HL-60 (cell line): ENCODE data around the gene SLC22A1.

ENCODE experiments used
- DNase-seq, 2 experiments: peaks; one replicate each; pipeline ENCODE4 v3.0.0-alpha.2; 2010 to 2020; ENCODE audit warnings: low read depth in 1 of 2, low spot score in 1 of 2
- H3K27ac ChIP-seq: fragments of 250-450 bp; sonication (Bioruptor Pico); replicated peaks from 2 replicates; pipeline ENCODE4 v1.5.1; 2020; ENCODE audit warnings: mild to moderate bottlenecking, moderate library complexity
- H3K27me3 ChIP-seq: fragments of 250-450 bp; sonication (Bioruptor Pico); 2 replicates; pipeline ENCODE4 v1.5.1; 2021; ENCODE audit warnings: mild to moderate bottlenecking, moderate library complexity; ENCODE audit not compliant: insufficient read depth, poor library complexity, severe bottlenecking
- H3K4me3 ChIP-seq: replicated peaks from 2 replicates; pipeline ENCODE4 v1.5.1; 2011; ENCODE audit warnings: mild to moderate bottlenecking, control low read depth, low read length; ENCODE audit not compliant: insufficient read depth
- GABPA ChIP-seq: IDR thresholded peaks from 2 replicates; pipeline ENCODE4 v1.6.1; 2012; ENCODE audit warnings: low read depth
- POLR2AphosphoS5 ChIP-seq: IDR thresholded peaks from 2 replicates; pipeline ENCODE4 v1.6.1; 2012; ENCODE audit warnings: low read depth
- SPI1 ChIP-seq: IDR thresholded peaks from 2 replicates; pipeline ENCODE4 v1.6.1; 2012; ENCODE audit warnings: low read depth, mild to moderate bottlenecking, borderline replicate concordance
- TF ChIP-seq, protein P1 (sequence below): IDR thresholded peaks from one replicate; pipeline ENCODE4 v1.5.1; 2011; ENCODE audit warnings: low read length, control low read depth, inconsistent platforms; ENCODE audit not compliant: insufficient read depth
- TF ChIP-seq, protein P2 (sequence below): IDR thresholded peaks from 2 replicates; pipeline ENCODE4 v1.6.1; 2012; ENCODE audit warnings: low read depth; ENCODE audit not compliant: insufficient replicate concordance

Gene SLC22A1

DNA sequence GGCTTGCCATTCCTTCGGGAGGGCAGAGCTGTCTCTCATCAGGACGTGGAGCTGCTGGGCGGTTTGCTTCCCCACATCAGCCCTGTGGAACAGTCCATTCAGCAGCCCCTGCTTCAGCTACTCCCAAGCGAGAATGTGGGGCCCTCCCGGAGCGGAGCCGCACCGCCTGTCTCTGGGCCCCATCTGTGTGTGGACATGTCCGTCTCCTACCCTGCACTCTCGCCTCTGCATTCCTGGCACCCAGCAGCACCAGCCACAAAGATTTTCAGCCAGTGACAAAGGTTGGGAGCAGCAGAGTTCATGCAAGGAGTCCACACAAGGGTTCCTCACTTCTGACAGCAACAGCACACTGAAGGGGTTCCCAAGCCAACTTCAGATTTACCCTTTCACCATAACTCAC, 29.0 kb upstream of the SLC22A1 start:
- no peak overlapping the region for H3K4me3 ChIP-seq

DNA sequence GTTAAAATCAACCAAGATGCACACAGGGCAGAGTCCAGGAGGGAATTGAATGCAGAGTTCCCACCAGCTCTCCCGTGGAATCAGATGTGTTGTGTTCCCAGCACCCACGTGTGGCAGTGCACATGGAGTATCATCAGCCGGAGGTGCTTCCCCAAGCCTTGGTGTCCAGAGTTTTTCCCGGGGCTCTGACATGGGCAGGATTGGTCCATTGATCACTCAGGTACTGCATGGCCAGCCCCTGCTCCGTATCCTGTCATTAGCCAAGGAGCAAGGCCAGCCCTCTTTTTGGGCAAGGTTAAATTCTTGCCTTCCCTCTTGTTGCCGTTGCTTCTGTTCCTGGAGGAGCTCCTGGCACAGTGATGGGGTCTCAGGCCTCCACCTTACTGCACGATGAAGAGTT, 28.6 kb upstream of the SLC22A1 start:
- Histone ChIP-seq H3K27me3 (no peaks in the 10 kb centered on the region), H3K27ac (no peak overlapping the region), H3K4me3 (no peak overlapping the region)
- TF ChIP-seq, protein P1, sequence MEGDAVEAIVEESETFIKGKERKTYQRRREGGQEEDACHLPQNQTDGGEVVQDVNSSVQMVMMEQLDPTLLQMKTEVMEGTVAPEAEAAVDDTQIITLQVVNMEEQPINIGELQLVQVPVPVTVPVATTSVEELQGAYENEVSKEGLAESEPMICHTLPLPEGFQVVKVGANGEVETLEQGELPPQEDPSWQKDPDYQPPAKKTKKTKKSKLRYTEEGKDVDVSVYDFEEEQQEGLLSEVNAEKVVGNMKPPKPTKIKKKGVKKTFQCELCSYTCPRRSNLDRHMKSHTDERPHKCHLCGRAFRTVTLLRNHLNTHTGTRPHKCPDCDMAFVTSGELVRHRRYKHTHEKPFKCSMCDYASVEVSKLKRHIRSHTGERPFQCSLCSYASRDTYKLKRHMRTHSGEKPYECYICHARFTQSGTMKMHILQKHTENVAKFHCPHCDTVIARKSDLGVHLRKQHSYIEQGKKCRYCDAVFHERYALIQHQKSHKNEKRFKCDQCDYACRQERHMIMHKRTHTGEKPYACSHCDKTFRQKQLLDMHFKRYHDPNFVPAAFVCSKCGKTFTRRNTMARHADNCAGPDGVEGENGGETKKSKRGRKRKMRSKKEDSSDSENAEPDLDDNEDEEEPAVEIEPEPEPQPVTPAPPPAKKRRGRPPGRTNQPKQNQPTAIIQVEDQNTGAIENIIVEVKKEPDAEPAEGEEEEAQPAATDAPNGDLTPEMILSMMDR: no peak
- TF ChIP-seq POLR2AphosphoS5: no peak
- no peak for TF ChIP-seq SPI1
- TF ChIP-seq, protein P2, sequence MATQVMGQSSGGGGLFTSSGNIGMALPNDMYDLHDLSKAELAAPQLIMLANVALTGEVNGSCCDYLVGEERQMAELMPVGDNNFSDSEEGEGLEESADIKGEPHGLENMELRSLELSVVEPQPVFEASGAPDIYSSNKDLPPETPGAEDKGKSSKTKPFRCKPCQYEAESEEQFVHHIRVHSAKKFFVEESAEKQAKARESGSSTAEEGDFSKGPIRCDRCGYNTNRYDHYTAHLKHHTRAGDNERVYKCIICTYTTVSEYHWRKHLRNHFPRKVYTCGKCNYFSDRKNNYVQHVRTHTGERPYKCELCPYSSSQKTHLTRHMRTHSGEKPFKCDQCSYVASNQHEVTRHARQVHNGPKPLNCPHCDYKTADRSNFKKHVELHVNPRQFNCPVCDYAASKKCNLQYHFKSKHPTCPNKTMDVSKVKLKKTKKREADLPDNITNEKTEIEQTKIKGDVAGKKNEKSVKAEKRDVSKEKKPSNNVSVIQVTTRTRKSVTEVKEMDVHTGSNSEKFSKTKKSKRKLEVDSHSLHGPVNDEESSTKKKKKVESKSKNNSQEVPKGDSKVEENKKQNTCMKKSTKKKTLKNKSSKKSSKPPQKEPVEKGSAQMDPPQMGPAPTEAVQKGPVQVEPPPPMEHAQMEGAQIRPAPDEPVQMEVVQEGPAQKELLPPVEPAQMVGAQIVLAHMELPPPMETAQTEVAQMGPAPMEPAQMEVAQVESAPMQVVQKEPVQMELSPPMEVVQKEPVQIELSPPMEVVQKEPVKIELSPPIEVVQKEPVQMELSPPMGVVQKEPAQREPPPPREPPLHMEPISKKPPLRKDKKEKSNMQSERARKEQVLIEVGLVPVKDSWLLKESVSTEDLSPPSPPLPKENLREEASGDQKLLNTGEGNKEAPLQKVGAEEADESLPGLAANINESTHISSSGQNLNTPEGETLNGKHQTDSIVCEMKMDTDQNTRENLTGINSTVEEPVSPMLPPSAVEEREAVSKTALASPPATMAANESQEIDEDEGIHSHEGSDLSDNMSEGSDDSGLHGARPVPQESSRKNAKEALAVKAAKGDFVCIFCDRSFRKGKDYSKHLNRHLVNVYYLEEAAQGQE: no peak
- no peak for TF ChIP-seq GABPA
- DNase-seq: no peak

More for the DNA sequence above, 29.0 kb upstream of the SLC22A1 start:
- no peak overlapping the region for H3K27ac ChIP-seq
- no peaks in the 10 kb centered on the region for H3K27me3 ChIP-seq
- TF ChIP-seq POLR2AphosphoS5: no peak
- TF ChIP-seq, protein P2: no peak
- TF ChIP-seq SPI1: no peak
- no peak for TF ChIP-seq GABPA
- TF ChIP-seq, protein P1: no peak
- no peak for DNase-seq

DNA sequence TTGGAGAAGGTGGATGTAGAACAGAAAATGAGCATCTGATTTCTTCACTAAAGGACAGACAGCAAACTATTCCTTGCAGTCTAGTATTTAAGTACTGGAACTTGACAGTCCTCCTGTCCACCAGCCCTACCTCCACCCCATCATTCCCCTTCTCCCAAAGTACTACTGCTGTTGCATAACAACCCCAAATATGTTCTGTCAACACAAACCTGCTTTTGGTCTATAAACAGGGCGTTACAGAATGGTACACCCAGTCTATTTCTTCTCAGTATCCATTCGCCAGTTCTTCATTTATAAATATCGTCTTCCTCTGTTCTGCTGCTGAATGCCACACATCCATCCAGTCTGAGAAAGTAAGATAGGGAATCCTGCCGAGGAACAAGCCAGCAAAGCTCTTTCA, 27.7 kb upstream of the SLC22A1 start:
- TF ChIP-seq POLR2AphosphoS5: no peak
- TF ChIP-seq SPI1: no peak
- TF ChIP-seq, protein P1: no peak
- TF ChIP-seq GABPA: no peak
- TF ChIP-seq, protein P2: no peak
- no peaks in the 10 kb centered on the region for H3K27me3 ChIP-seq
- H3K27ac ChIP-seq: no peak overlapping the region
- no peak for DNase-seq
- no peak overlapping the region for H3K4me3 ChIP-seq
